Activated CD4-positive, alpha-beta T cell treated with anti-CD3 and anti-CD28 coated beads for 36 hours (primary cell): Measurements from ENCODE around the gene IDNK. TPM values are rescaled to one million over a fixed set of nuclear protein-coding genes. Genes with fewer than 3 reads are reported as not detected.
"Not testable (repeated sequence)": the region's sequence is repeated elsewhere in the genome, so short reads cannot be mapped to it uniquely, and the experiment has no call there.

Experiments used
- ATAC-seq: fragments of 200-7000 bp; cut with Tn5 transposase; one replicate; pipeline ENCODE4 v1.10.0; 2021; ENCODE audit warnings: mild to moderate bottlenecking, moderate library complexity
- CTCF ChIA-PET: fragments of 350-600 bp; sonication (Branson Sonifier 250); formaldehyde crosslinking; loops from one replicate; lab custom pipeline; 2021; ENCODE audit warnings: antibody characterized with exemption; lab: Charles Lee
- POLR2A ChIA-PET: fragments of 350-600 bp; sonication (Branson Sonifier 250); formaldehyde crosslinking; loops from one replicate; lab custom pipeline; 2021; ENCODE audit warnings: antibody characterized with exemption, inconsistent platforms; lab: Charles Lee
- DNase-seq: peaks from one replicate; pipeline ENCODE4 v3.0.0-alpha.2; 2020
- H3K27ac Mint-ChIP-seq: one replicate; pipeline ENCODE4 v1.8.0; 2021; ENCODE audit warnings: mixed read lengths
- H3K27me3 Mint-ChIP-seq: one replicate; pipeline ENCODE4 v1.8.0; 2021; ENCODE audit warnings: mixed read lengths
- H3K36me3 Mint-ChIP-seq: one replicate; pipeline ENCODE4 v1.8.0; 2021; ENCODE audit warnings: low read depth, mixed read lengths
- H3K4me1 Mint-ChIP-seq: one replicate; pipeline ENCODE4 v1.8.0; 2021; ENCODE audit warnings: mixed read lengths
- H3K4me3 Mint-ChIP-seq: one replicate; pipeline ENCODE4 v1.8.0; 2021; ENCODE audit warnings: mild to moderate bottlenecking, moderate library complexity, mixed read lengths
- H3K9me3 Mint-ChIP-seq: one replicate; pipeline ENCODE4 v1.8.0; 2021; ENCODE audit warnings: low read depth, mixed read lengths
- intact Hi-C, 2 experiments: fragments of 100-400 bp; cut with DNase I in 1 of 2; cut with micrococcal nuclease in 1 of 2; formaldehyde crosslinking; loops; one replicate each; pipeline versions ENCODE4 v1.14.2 to v1.15.1; 2022 to 2024; cut with DNase I, micrococcal nuclease
- total RNA-seq, 2 experiments: library from RNA; stranded (reverse); gene quantifications; one replicate each; pipeline ENCODE4 v1.2.3, GENCODE V29; 2021

The IDNK gene
- total RNA-seq, 2 experiments from 2014 or later, result 4.6 to 4.7 TPM

- H3K4me1 Mint-ChIP-seq, H3K4me3 Mint-ChIP-seq, CTCF ChIA-PET, POLR2A ChIA-PET, intact Hi-C loops, DNase-seq, H3K27ac Mint-ChIP-seq, ATAC-seq, H3K36me3 Mint-ChIP-seq, H3K9me3 Mint-ChIP-seq, H3K27me3 Mint-ChIP-seq: not testable (repeated sequence)
Observed at GRCh38 chr9:83607620-83608019, 15.3 kb upstream of the IDNK start.

GRCh38 chr9:83613298-83613697, 9.6 kb upstream of the IDNK start:
- H3K9me3 Mint-ChIP-seq, H3K27ac Mint-ChIP-seq, intact Hi-C loops, H3K36me3 Mint-ChIP-seq, POLR2A ChIA-PET, H3K4me3 Mint-ChIP-seq, H3K4me1 Mint-ChIP-seq, ATAC-seq, H3K27me3 Mint-ChIP-seq, DNase-seq: not testable (repeated sequence)
- CTCF ChIA-PET, result interaction anchor here (0.7 kb wide), 1 partner anchor 249 kb away, joined by 3 read pairs; no protein-coding TSS in a partner anchor

GRCh38 chr9:83617299-83617698, 5.6 kb upstream of the IDNK start:
- no peaks in the 10 kb centered on the region for H3K9me3 Mint-ChIP-seq
- ChIA-PET CTCF (interaction anchor here (0.6 to 1.5 kb wide), 4 partner anchors 18 to 513 kb away, joined by 3 to 6 read pairs (median 4); no protein-coding TSS in a partner anchor), POLR2A (no interaction called here)
- H3K27ac Mint-ChIP-seq, result no peak overlapping the region
- H3K36me3 Mint-ChIP-seq, result no peaks in the 10 kb centered on the region
- H3K27me3 Mint-ChIP-seq, result peaks cover 2% of the 10 kb centered on the region
- H3K4me3 Mint-ChIP-seq, result no peak overlapping the region
- H3K4me1 Mint-ChIP-seq, result peaks cover 3% of the 10 kb centered on the region
- DNase-seq (no peak), ATAC-seq (no peak)
- intact Hi-C loops, result no loop called here

- Mint-ChIP-seq H3K4me1 (peaks cover 23% of the 10 kb centered on the region), H3K9me3 (no peaks in the 10 kb centered on the region), H3K27ac (no peak overlapping the region), H3K36me3 (peaks cover 7% of the 10 kb centered on the region), H3K4me3 (no peak overlapping the region), H3K27me3 (no peaks in the 10 kb centered on the region)
- DNase-seq, result peak; percentile 59
- ChIA-PET POLR2A (interaction anchor here (0.7 to 1.3 kb wide), 2 partner anchors 43 to 87 kb away, joined by 3 to 4 read pairs; partner anchors contain the start of gene UBQLN1), CTCF (interaction anchor here (0.7 to 5.8 kb wide), 17 partner anchors 9 to 589 kb away, joined by 3 to 44 read pairs (median 5); no protein-coding TSS in a partner anchor)
- ATAC-seq, result peak; percentile 14
- intact Hi-C loops, result loop anchor here (1.0 to 5.0 kb wide), 5 partner anchors 28 to 290 kb away; partner anchors contain the start of gene GKAP1 (in 2 of the 2)
Observed at GRCh38 chr9:83620841-83621636, 1.9 kb upstream of the IDNK start.

GRCh38 chr9:83622433-83622938, 457 bp upstream of the IDNK start:
- Mint-ChIP-seq H3K4me3 (peak overlapping the region; percentile 80), H3K36me3 (peaks cover 13% of the 10 kb centered on the region), H3K27ac (peak overlapping the region; percentile 98), H3K9me3 (no peaks in the 10 kb centered on the region), H3K27me3 (no peaks in the 10 kb centered on the region), H3K4me1 (peaks cover 23% of the 10 kb centered on the region)
- ChIA-PET POLR2A (interaction anchor here (0.7 kb wide), 1 partner anchor 11 kb away, joined by 3 read pairs; no protein-coding TSS in a partner anchor), CTCF (interaction anchor here (1.3 to 5.8 kb wide), 5 partner anchors 26 to 359 kb away, joined by 3 to 44 read pairs (median 18); partner anchors contain the start of gene RMI1)
- intact Hi-C loops, result loop anchor here in 1 of 2 experiments (2.0 to 5.0 kb wide), 2 partner anchors 195 to 298 kb away; partner anchors contain the start of genes GKAP1 and KIF27
- peak; percentile 79 for DNase-seq
- peak; percentile 55 for ATAC-seq

- H3K9me3 Mint-ChIP-seq, result no peaks in the 10 kb centered on the region
- H3K4me3 Mint-ChIP-seq, result peak overlapping the region; percentile 80
- ChIA-PET CTCF (interaction anchor here (0.5 to 5.8 kb wide), 9 partner anchors 12 to 357 kb away, joined by 3 to 44 read pairs (median 3); partner anchors contain the start of gene RMI1), POLR2A (interaction anchor here (0.6 to 1.2 kb wide), 3 partner anchors 72 to 357 kb away, joined by 3 to 4 read pairs (median 3); partner anchors contain the start of genes HNRNPK and RMI1)
- H3K27me3 Mint-ChIP-seq, result no peaks in the 10 kb centered on the region
- intact Hi-C loops, result loop anchor here (1.0 to 5.0 kb wide), 7 partner anchors 26 to 357 kb away; partner anchors contain the start of genes KIF27 (in 2 of the 2), GKAP1 (in 1 of the 2), HNRNPK (in 1 of the 2) and RMI1 (in 1 of the 2)
- peaks cover 13% of the 10 kb centered on the region for H3K36me3 Mint-ChIP-seq
- peaks cover 23% of the 10 kb centered on the region for H3K4me1 Mint-ChIP-seq
- DNase-seq (no peak), ATAC-seq (no peak)
- peak overlapping the region; percentile 82 for H3K27ac Mint-ChIP-seq
Observed at GRCh38 chr9:83623679-83624076, 735 bp downstream of the IDNK start.

GRCh38 chr9:83625178-83625577, 2.2 kb downstream of the IDNK start:
- H3K27me3 Mint-ChIP-seq, result no peaks in the 10 kb centered on the region
- peaks cover 18% of the 10 kb centered on the region for H3K36me3 Mint-ChIP-seq
- ChIA-PET CTCF (interaction anchor here (0.8 to 2.7 kb wide), 4 partner anchors 13 to 37 kb away, joined by 3 to 18 read pairs (median 4); no protein-coding TSS in a partner anchor), POLR2A (no interaction called here)
- H3K27ac Mint-ChIP-seq, result peak overlapping the region; percentile 23
- no peak overlapping the region for H3K4me3 Mint-ChIP-seq
- DNase-seq (no peak), ATAC-seq (no peak)
- H3K4me1 Mint-ChIP-seq, result peaks cover 23% of the 10 kb centered on the region
- no peaks in the 10 kb centered on the region for H3K9me3 Mint-ChIP-seq
- intact Hi-C loops, result no loop called here

- ChIA-PET CTCF (no interaction called here), POLR2A (no interaction called here)
- peak; percentile 23 for ATAC-seq
Observed at GRCh38 chr9:83628540-83628939, 5.6 kb downstream of the IDNK start.

GRCh38 chr9:83629433-83630104, 6.6 kb downstream of the IDNK start:
- Mint-ChIP-seq H3K36me3 (peaks cover 21% of the 10 kb centered on the region), H3K27ac (peak overlapping the region; percentile 28), H3K27me3 (no peaks in the 10 kb centered on the region), H3K4me1 (peaks cover 9% of the 10 kb centered on the region), H3K4me3 (no peak overlapping the region), H3K9me3 (no peaks in the 10 kb centered on the region)
- intact Hi-C loops, result no loop called here
- CTCF ChIA-PET, result interaction anchor here (1.2 to 1.3 kb wide), 2 partner anchors 9 to 18 kb away, joined by 4 to 7 read pairs; no protein-coding TSS in a partner anchor
- DNase-seq, result no peak
- no peak for ATAC-seq
- POLR2A ChIA-PET, result no interaction called here

More at GRCh38 chr9:83628540-83628939, 5.6 kb downstream of the IDNK start:
- DNase-seq, result peak; percentile 33
- intact Hi-C loops, result no loop called here
- H3K27ac Mint-ChIP-seq, result no peak overlapping the region
- no peaks in the 10 kb centered on the region for H3K27me3 Mint-ChIP-seq
- H3K4me3 Mint-ChIP-seq, result no peak overlapping the region
- peaks cover 16% of the 10 kb centered on the region for H3K4me1 Mint-ChIP-seq
- H3K9me3 Mint-ChIP-seq, result no peaks in the 10 kb centered on the region
- peaks cover 24% of the 10 kb centered on the region for H3K36me3 Mint-ChIP-seq

GRCh38 chr9:83630938-83631457, 8.1 kb downstream of the IDNK start:
- Mint-ChIP-seq H3K4me3 (no peak overlapping the region), H3K27ac (no peak overlapping the region), H3K27me3 (no peaks in the 10 kb centered on the region), H3K9me3 (no peaks in the 10 kb centered on the region), H3K4me1 (peaks cover under 1% of the 10 kb centered on the region), H3K36me3 (peaks cover 20% of the 10 kb centered on the region)
- intact Hi-C loops, result no loop called here
- DNase-seq (no peak), ATAC-seq (no peak)
- POLR2A ChIA-PET, result interaction anchor here (0.7 kb wide), 1 partner anchor 13 kb away, joined by 5 read pairs; no protein-coding TSS in a partner anchor
- CTCF ChIA-PET, result interaction anchor here (0.6 to 1.2 kb wide), 3 partner anchors 9 to 19 kb away, joined by 3 to 4 read pairs (median 4); no protein-coding TSS in a partner anchor
